Measurements from ENCODE around the gene CABCOCO1.

Gene CABCOCO1

DNA sequence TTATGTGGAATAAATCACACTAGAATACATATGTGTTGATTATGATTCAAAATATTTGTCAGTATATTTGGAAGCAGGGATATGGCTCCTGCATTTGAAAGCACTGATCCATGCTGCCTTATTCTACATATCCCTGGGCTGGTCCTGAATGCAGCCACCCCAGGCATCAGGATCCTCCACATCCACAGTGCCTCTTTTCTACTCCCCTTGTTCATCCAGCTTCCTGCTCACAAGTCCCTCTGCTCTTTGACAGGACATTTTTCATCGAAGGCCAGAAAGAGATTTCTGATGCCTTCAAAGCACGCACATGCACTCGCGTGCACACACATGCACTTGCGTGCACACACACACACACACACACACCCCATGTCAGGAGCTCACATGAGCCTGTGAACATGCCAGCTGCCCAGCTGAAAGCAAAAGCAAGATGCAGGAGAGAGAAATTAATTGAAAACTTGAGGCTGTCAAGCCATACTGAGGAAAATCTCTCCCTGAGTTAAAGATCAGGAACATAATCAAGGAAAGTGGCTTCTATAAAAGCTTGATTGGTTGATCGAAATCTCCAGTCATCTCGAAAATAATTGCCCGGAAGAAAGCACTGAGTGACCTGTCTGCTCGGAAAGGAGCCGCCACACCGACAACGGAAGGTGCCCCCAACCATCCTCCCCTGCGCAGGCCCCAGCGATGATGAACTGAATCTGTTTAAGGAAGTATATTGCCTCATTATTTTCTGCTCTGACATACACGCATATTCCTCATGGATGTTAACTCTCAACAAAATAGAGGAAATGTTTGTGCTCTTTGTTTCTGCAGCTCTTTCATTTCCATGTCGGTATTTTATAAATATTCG, 134.8 kb downstream of the CABCOCO1 start:
- Histone ChIP-seq H3K4me1 (ENCODE audit: control insufficient read depth, insufficient read depth, low read length) (no peaks in the 10 kb centered on the region), H3K9ac (ENCODE audit: low read length) (no peak overlapping the region), H3K27me3 (ENCODE audit: control insufficient read depth, insufficient read depth, low read length) (no peaks in the 10 kb centered on the region), H3K4me3 (ENCODE audit: low read length) (no peak overlapping the region), H3K36me3 (ENCODE audit: control insufficient read depth, insufficient read depth, low read length) (no peaks in the 10 kb centered on the region), H3K27ac (ENCODE audit: low read depth, low read length) (no peak overlapping the region)

DNA sequence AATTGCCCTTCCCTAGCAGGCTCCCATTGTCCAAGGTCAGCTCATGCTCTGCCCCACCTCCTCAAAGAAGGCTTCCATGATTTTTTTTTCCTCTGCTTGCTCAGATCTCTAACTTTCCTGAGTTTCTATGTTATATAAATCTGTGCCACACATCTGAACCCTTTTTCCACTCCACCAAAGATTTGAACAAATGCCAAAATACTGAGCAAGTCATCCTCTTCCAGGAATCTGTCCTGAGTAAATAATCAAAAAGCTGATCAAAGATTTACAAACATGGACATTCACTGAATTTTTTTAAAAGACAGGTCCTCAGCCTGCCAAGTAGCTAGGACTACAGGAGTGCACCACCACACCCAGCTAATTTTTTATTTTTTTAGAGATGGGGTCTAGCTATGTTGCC, 136.0 kb downstream of the CABCOCO1 start:
- Histone ChIP-seq H3K27ac (ENCODE audit: low read depth, low read length) (no peak overlapping the region), H3K4me3 (ENCODE audit: low read length) (no peak overlapping the region), H3K36me3 (ENCODE audit: control insufficient read depth, insufficient read depth, low read length) (no peaks in the 10 kb centered on the region), H3K9ac (ENCODE audit: low read length) (no peak overlapping the region), H3K27me3 (ENCODE audit: control insufficient read depth, insufficient read depth, low read length) (no peaks in the 10 kb centered on the region), H3K4me1 (ENCODE audit: control insufficient read depth, insufficient read depth, low read length) (no peaks in the 10 kb centered on the region)

DNA sequence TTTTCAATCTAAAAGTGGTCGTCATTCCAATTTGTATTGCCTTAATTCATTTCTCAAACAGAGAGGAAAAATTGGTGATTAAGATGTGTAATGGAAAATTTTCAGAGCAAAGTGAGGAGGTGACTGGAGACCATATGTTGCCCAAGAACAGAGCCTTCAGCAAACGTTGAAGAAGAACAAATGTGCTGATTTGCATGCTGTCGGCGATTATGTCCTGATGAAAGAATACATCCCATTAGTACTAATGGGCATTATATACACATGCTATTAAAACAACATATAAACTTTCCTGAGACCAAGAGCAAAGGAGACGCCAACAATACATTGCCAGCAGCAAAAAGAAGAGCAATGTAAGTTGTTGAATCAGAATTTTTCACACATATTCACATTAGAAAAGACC, 138.8 kb downstream of the CABCOCO1 start:
- Histone ChIP-seq H3K36me3 (ENCODE audit: control insufficient read depth, insufficient read depth, low read length) (no peaks in the 10 kb centered on the region), H3K27ac (ENCODE audit: low read depth, low read length) (no peak overlapping the region), H3K4me3 (ENCODE audit: low read length) (no peak overlapping the region), H3K9ac (ENCODE audit: low read length) (no peak overlapping the region), H3K27me3 (ENCODE audit: control insufficient read depth, insufficient read depth, low read length) (no peaks in the 10 kb centered on the region), H3K4me1 (ENCODE audit: control insufficient read depth, insufficient read depth, low read length) (no peaks in the 10 kb centered on the region)

DNA sequence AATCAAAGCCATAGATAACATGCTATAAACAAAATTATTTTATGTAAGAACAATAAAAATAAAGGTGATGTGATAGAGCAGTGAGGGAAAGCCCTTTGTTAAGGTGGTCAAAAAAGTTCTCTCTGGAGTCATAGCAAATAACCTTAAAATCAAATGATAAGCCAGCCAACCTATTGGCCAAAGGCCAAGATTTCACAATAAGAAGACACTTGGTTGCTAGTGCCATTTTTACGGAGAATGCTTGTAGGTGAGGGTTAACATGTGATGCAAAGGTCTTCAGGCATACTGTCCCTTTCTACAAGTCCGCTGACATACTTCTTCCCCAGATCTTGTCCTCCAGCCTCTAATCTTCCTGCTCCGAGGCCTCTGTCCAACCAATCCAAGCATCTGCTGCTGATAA, 140.5 kb downstream of the CABCOCO1 start:
- Histone ChIP-seq H3K36me3 (ENCODE audit: control insufficient read depth, insufficient read depth, low read length) (no peaks in the 10 kb centered on the region), H3K27me3 (ENCODE audit: control insufficient read depth, insufficient read depth, low read length) (no peaks in the 10 kb centered on the region), H3K9ac (ENCODE audit: low read length) (no peak overlapping the region), H3K4me3 (ENCODE audit: low read length) (no peak overlapping the region), H3K4me1 (ENCODE audit: control insufficient read depth, insufficient read depth, low read length) (no peaks in the 10 kb centered on the region), H3K27ac (ENCODE audit: low read depth, low read length) (no peak overlapping the region)

DNA sequence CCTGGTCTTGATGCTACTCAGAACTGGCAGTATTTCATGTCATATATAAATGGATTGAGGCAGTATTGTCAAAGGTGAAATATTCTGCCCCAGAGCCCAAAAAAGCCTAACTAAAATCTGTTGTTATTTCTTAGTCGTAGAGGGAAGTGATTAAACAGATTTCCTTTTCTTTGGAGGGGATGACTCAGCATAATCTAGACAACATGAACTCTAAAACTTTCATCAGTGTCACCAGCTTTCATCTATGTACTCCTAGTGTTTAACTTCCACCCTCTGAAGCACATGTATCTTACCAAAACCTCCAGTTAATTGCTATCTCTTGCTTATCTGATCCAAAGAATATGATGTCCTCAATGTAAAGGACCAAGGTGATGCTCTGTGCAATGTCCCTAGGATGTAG, 141.7 kb downstream of the CABCOCO1 start:
- no peaks in the 10 kb centered on the region for H3K4me1 ChIP-seq (ENCODE audit: control insufficient read depth, insufficient read depth, low read length)
- no peak overlapping the region for H3K27ac ChIP-seq (ENCODE audit: low read depth, low read length)
- H3K4me3 ChIP-seq (ENCODE audit: low read length) = no peak overlapping the region
- H3K36me3 ChIP-seq (ENCODE audit: control insufficient read depth, insufficient read depth, low read length) = no peaks in the 10 kb centered on the region
- H3K9ac ChIP-seq (ENCODE audit: low read length) = no peak overlapping the region
- no peaks in the 10 kb centered on the region for H3K27me3 ChIP-seq (ENCODE audit: control insufficient read depth, insufficient read depth, low read length)

DNA sequence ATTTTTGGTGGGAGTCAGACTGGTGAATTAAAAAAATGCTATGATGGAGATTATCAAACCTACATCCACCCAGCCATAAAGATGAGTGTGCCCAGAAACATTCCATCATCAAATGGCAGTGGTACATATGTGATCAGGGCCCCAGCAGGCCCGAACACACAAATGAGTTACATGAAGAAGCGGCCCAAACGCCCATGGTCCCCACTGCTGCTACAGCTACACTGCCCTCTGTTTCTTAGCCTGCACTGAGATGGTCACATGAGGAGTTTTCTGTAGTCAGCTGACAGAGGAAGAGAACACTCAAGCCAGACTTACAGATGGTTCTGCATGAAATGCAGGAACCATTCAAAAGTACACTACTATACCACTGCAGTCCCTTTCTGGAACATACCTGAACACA, 142.4 kb downstream of the CABCOCO1 start:
- H3K4me1 ChIP-seq (ENCODE audit: control insufficient read depth, insufficient read depth, low read length) = no peaks in the 10 kb centered on the region
- H3K4me3 ChIP-seq (ENCODE audit: low read length) = no peak overlapping the region
- no peaks in the 10 kb centered on the region for H3K36me3 ChIP-seq (ENCODE audit: control insufficient read depth, insufficient read depth, low read length)
- H3K9ac ChIP-seq (ENCODE audit: low read length) = no peak overlapping the region
- no peak overlapping the region for H3K27ac ChIP-seq (ENCODE audit: low read depth, low read length)
- no peaks in the 10 kb centered on the region for H3K27me3 ChIP-seq (ENCODE audit: control insufficient read depth, insufficient read depth, low read length)

DNA sequence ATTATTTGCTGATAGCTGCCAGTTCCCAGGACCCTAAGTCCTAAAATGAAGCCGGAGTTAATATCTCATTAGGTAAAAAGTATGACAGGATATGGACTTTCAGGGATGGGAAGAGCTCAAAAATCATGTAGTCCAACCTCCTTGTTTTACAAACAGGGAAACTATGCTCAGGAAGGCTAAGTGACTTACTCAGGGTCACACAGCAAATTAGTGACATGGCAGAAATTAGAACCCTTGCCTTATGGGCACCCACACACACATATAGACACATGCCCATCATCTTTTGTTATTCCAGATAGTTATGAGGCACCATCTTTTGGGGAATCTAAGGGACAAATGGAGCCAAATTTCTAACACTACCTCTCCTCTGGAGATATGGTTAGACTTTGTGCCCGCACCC, 147.5 kb downstream of the CABCOCO1 start:
- H3K27me3 ChIP-seq (ENCODE audit: control insufficient read depth, insufficient read depth, low read length) = no peaks in the 10 kb centered on the region
- no peak overlapping the region for H3K4me3 ChIP-seq (ENCODE audit: low read length)
- H3K9ac ChIP-seq (ENCODE audit: low read length) = no peak overlapping the region
- H3K27ac ChIP-seq (ENCODE audit: low read depth, low read length) = no peak overlapping the region
- H3K4me1 ChIP-seq (ENCODE audit: control insufficient read depth, insufficient read depth, low read length) = no peaks in the 10 kb centered on the region
- H3K36me3 ChIP-seq (ENCODE audit: control insufficient read depth, insufficient read depth, low read length) = no peaks in the 10 kb centered on the region

DNA sequence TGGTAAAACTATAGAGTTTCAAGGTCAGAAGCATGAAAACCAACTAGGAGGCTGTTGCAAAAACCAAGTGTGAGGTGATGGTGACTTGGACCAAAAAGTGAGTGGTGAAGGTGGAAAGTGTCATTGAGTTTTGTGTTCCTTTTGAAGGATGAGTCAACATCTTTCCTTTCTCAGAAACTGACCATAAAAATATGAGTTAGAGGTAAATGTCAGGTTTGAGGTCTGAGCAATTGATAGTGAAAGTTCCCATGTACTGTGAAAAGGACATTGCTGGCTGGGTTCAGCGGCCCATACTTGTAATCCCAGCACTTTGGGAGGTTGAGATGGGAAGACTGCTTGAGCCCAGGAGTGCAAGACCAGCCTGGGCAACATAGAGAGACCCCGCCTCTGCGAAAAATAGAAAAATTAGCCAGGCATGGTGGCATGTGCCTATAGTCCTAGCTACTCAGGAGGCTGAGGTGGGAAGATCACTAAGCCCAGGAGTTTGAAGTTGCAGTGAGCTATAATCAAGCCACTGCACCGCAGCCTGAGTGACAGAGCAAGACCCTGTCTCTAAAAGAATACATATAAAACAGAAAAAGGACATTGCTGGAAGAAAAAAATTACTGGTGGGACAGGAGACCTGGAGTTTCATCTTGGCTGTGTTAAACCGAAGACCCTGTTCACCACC, 149.5 kb downstream of the CABCOCO1 start:
- Histone ChIP-seq H3K27me3 (ENCODE audit: control insufficient read depth, insufficient read depth, low read length) (no peaks in the 10 kb centered on the region), H3K36me3 (ENCODE audit: control insufficient read depth, insufficient read depth, low read length) (no peaks in the 10 kb centered on the region), H3K4me3 (ENCODE audit: low read length) (no peak overlapping the region), H3K27ac (ENCODE audit: low read depth, low read length) (no peak overlapping the region), H3K9ac (ENCODE audit: low read length) (no peak overlapping the region), H3K4me1 (ENCODE audit: control insufficient read depth, insufficient read depth, low read length) (no peaks in the 10 kb centered on the region)

DNA sequence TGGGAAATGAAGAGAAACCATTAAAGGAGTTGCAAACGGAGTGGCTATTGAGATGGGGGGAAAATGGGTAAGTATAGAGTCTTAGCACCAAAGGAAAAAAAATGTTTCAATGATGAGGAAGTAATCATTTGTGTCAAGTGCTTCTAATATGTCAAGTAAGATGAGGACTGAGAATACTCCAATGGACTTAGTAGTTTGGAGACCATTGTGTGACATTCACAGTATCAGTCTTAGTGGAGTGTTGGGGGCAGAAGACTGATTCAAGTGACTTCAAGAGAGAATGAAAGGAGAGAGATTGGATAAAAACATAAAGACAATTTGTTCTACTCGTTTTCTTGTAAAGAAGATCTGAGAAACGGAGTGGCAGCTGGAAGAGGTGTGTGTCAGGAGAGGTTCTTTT, 150.2 kb downstream of the CABCOCO1 start:
- Histone ChIP-seq H3K27ac (ENCODE audit: low read depth, low read length) (no peak overlapping the region), H3K36me3 (ENCODE audit: control insufficient read depth, insufficient read depth, low read length) (no peaks in the 10 kb centered on the region), H3K4me3 (ENCODE audit: low read length) (no peak overlapping the region), H3K4me1 (ENCODE audit: control insufficient read depth, insufficient read depth, low read length) (no peaks in the 10 kb centered on the region), H3K9ac (ENCODE audit: low read length) (no peak overlapping the region), H3K27me3 (ENCODE audit: control insufficient read depth, insufficient read depth, low read length) (no peaks in the 10 kb centered on the region)

DNA sequence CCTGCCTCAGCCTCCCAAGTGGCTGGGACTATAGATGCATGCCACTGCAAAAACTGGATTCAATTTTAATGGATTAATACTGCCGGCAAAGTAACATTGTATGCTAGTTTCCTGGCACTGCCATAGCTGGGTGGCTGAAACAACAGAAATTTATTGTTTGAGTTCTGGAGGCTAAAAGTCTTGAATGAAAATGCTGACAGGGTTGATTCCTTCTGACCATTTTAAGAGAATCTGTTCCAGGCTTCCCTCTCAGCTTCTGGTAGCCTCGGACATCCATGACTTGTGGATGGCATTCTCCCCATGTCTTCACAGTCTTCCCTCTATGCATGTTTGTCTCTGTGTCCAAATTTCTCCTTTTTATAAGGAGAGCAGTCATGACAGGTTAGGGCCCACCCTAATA, 151.4 kb downstream of the CABCOCO1 start:
- Histone ChIP-seq H3K4me3 (ENCODE audit: low read length) (no peak overlapping the region), H3K9ac (ENCODE audit: low read length) (no peak overlapping the region), H3K36me3 (ENCODE audit: control insufficient read depth, insufficient read depth, low read length) (no peaks in the 10 kb centered on the region), H3K27ac (ENCODE audit: low read depth, low read length) (no peak overlapping the region), H3K27me3 (ENCODE audit: control insufficient read depth, insufficient read depth, low read length) (no peaks in the 10 kb centered on the region), H3K4me1 (ENCODE audit: control insufficient read depth, insufficient read depth, low read length) (no peaks in the 10 kb centered on the region)

DNA sequence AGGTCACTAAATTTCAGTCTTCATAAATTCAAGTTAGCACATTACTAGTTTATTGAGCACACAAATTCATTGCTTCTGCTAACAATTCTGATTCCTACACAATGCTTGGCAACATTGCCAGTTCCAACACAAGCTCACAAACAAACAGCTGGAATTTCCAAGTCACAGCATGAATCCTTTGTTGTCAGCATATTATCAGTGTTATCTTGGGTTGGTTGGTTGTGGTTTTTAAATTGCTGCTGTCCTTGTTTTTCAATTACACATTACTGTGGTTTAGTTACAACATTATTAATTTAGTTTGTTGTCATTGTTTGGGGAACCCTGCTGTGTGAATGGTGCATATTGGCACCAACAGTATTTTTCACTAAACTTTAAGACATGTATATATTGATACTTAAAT, 152.8 kb downstream of the CABCOCO1 start:
- Histone ChIP-seq H3K9ac (ENCODE audit: low read length) (no peak overlapping the region), H3K27ac (ENCODE audit: low read depth, low read length) (no peak overlapping the region), H3K4me1 (ENCODE audit: control insufficient read depth, insufficient read depth, low read length) (no peaks in the 10 kb centered on the region), H3K27me3 (ENCODE audit: control insufficient read depth, insufficient read depth, low read length) (no peaks in the 10 kb centered on the region), H3K4me3 (ENCODE audit: low read length) (no peak overlapping the region), H3K36me3 (ENCODE audit: control insufficient read depth, insufficient read depth, low read length) (no peaks in the 10 kb centered on the region)
